HCT116 (cell line): ENCODE measurements around the gene NAT9. TPM values are rescaled to one million over a fixed set of nuclear protein-coding genes. Genes with fewer than 3 reads are reported as not detected.

ENCODE experiments used
- ATAC-seq: fragments of 200-7000 bp; cut with Tn5 transposase; 2 replicates; pipeline ENCODE4 v1.9.1; 2020; ENCODE audit warnings: mild to moderate bottlenecking, moderate library complexity
- BruUV-seq: library from RNA; stranded (reverse); fragments of 400-500 nt; replicated peaks from 2 replicates; lab custom pipeline; 2021; lab: Mats Ljungman, UMichigan
- CTCF ChIA-PET: fragments of 300-600 bp; sonication (Branson Sonifier 250); formaldehyde crosslinking; loops from one replicate; lab custom pipeline; 2021; ENCODE audit warnings: antibody characterized with exemption; lab: Charles Lee
- POLR2A ChIA-PET: fragments of 300-600, 350-600 bp; sonication (Branson Sonifier 250); formaldehyde crosslinking; loops from one replicate; lab custom pipeline; 2021; ENCODE audit warnings: antibody characterized with exemption; lab: Charles Lee
- RAD21 ChIA-PET, 2 experiments: fragments of 300-600 bp; sonication (Branson Sonifier 250); formaldehyde crosslinking; loops; one replicate each; lab custom pipeline; 2023; ENCODE audit warnings: low total read pairs in 2 of 2; ENCODE audit not compliant: uncharacterized antibody in 2 of 2, unreplicated experiment in 2 of 2, low non-redundant PET in 1 of 2; lab: Charles Lee
- DNase-seq: peaks from one replicate; pipeline ENCODE4 v3.0.0-alpha.2; 2010; ENCODE audit warnings: low read depth, low spot score
- H2AFZ ChIP-seq: fragments of 200-600 bp; shearing (Covaris generic), sonication (generic); 2 replicates; pipeline ENCODE4 v1.6.1; 2017; ENCODE audit warnings: low read depth, mixed run types, mixed read lengths, antibody characterized with exemption, low read length; ENCODE audit not compliant: poor library complexity, severe bottlenecking
- H3K27ac ChIP-seq: 2 replicates; pipeline ENCODE4 v1.5.1; 2012; ENCODE audit warnings: low read depth, low read length
- H3K27me3 ChIP-seq: fragments of 200-600 bp; sonication (generic); 2 replicates; pipeline ENCODE4 v1.6.1; 2016; ENCODE audit warnings: mixed run types, low read length, mixed read lengths; ENCODE audit not compliant: insufficient read depth
- H3K36me3 ChIP-seq, 2 experiments: fragments of 200-500 bp in 1 of 2; fragments of 200-600 bp in 1 of 2; sonication (Bioruptor generic) in 1 of 2; sonication (generic) in 1 of 2; 2 replicates each; pipeline versions ENCODE4 v1.5.1 to v1.6.1; 2014 to 2016; ENCODE audit warnings: low read length in 2 of 2, inconsistent platforms in 1 of 2, mixed read lengths in 1 of 2, mixed run types in 1 of 2; ENCODE audit not compliant: insufficient read depth in 2 of 2, control insufficient read depth in 1 of 2
- H3K4me1 ChIP-seq, 2 experiments: fragments of 200-600 bp in 1 of 2; sonication (generic) in 1 of 2; 2 replicates each; pipeline versions ENCODE4 v1.5.1 to v1.6.1; 2012 to 2017; ENCODE audit warnings: low read length in 2 of 2, inconsistent platforms in 1 of 2, mild to moderate bottlenecking in 1 of 2, mixed read lengths in 1 of 2, mixed run types in 1 of 2, moderate library complexity in 1 of 2; ENCODE audit not compliant: insufficient read depth in 2 of 2, control insufficient read depth in 1 of 2
- H3K4me2 ChIP-seq: fragments of 200-600 bp; sonication (generic); 2 replicates; pipeline ENCODE4 v1.6.1; 2017; ENCODE audit warnings: mixed run types, low read length, mixed read lengths
- H3K4me3 ChIP-seq, 2 experiments: fragments of 200-600 bp in 1 of 2; sonication (generic) in 1 of 2; replicated peaks in 1 of 2; 2 replicates each; pipeline ENCODE4 v1.5.1; 2011 to 2016; ENCODE audit warnings: low read length in 2 of 2, control low read depth in 1 of 2, low read depth in 1 of 2, mild to moderate bottlenecking in 1 of 2, mixed read lengths in 1 of 2, mixed run types in 1 of 2
- H3K79me2 ChIP-seq: fragments of 200-600 bp; sonication (generic); 2 replicates; pipeline ENCODE4 v1.6.1; 2017; ENCODE audit warnings: mild to moderate bottlenecking, mixed run types, low read length, moderate library complexity, mixed read lengths; ENCODE audit not compliant: insufficient read depth
- H3K9ac ChIP-seq: fragments of 200-600 bp; sonication (generic); 2 replicates; pipeline ENCODE4 v1.6.1; 2016; ENCODE audit warnings: low read length, mixed read lengths
- H3K9me2 ChIP-seq: fragments of 200-600 bp; sonication (generic), shearing (Covaris generic); 2 replicates; pipeline ENCODE4 v1.6.1; 2017; ENCODE audit warnings: mixed run types, mild to moderate bottlenecking, moderate library complexity; ENCODE audit not compliant: insufficient read depth
- H3K9me3 ChIP-seq, 2 experiments: fragments of 200-500 bp in 1 of 2; fragments of 200-600 bp in 1 of 2; sonication (Bioruptor generic) in 1 of 2; sonication (generic) in 1 of 2; 2 replicates each; pipeline ENCODE4 v1.6.1; 2014 to 2017; ENCODE audit warnings: low read length in 2 of 2, mixed read lengths in 2 of 2, inconsistent platforms in 1 of 2, low read depth in 1 of 2, mild to moderate bottlenecking in 1 of 2, mixed run types in 1 of 2, moderate library complexity in 1 of 2; ENCODE audit not compliant: control insufficient read depth in 1 of 2, insufficient read depth in 1 of 2
- H4K20me1 ChIP-seq: fragments of 200-600 bp; sonication (generic), shearing (Covaris generic); 2 replicates; pipeline ENCODE4 v1.6.1; 2017; ENCODE audit warnings: mixed run types, mild to moderate bottlenecking, moderate library complexity; ENCODE audit not compliant: insufficient read depth
- CBX3 ChIP-seq: IDR thresholded peaks from 2 replicates; pipeline ENCODE4 v1.6.1; 2012; ENCODE audit warnings: low read depth
- CTCF ChIP-seq, 3 experiments: fragments of 200-600 bp in 1 of 3; sonication (generic) in 1 of 3; IDR thresholded peaks in 2 of 3; conservative IDR thresholded peaks in 1 of 3; 2 replicates each; pipeline ENCODE4 v1.5.1; 2012 to 2017; ENCODE audit warnings: low read depth in 2 of 3, low read length in 2 of 3, antibody characterized with exemption in 1 of 3, borderline replicate concordance in 1 of 3, control low read depth in 1 of 3, mild to moderate bottlenecking in 1 of 3, mixed read lengths in 1 of 3, mixed run types in 1 of 3, moderate library complexity in 1 of 3; ENCODE audit not compliant: insufficient read depth in 1 of 3
- EGR1 ChIP-seq: IDR thresholded peaks from 2 replicates; pipeline ENCODE4 v1.6.1; 2012; ENCODE audit warnings: low read depth
- ELF1 ChIP-seq: IDR thresholded peaks from 2 replicates; pipeline ENCODE4 v1.6.1; 2012; ENCODE audit warnings: low read depth, borderline replicate concordance
- FOSL1 ChIP-seq: IDR thresholded peaks from 2 replicates; pipeline ENCODE4 v1.6.1; 2012; ENCODE audit warnings: low read depth
- JUND ChIP-seq: IDR thresholded peaks from 2 replicates; pipeline ENCODE4 v1.6.1; 2012
- POLR2A ChIP-seq: IDR thresholded peaks from 2 replicates; pipeline ENCODE4 v1.7.0; 2011; ENCODE audit warnings: borderline replicate concordance; ENCODE audit not compliant: insufficient read depth, insufficient read length; ENCODE audit errors: extremely low read depth
- POLR2AphosphoS5 ChIP-seq: IDR thresholded peaks from 2 replicates; pipeline ENCODE4 v1.6.1; 2011; ENCODE audit warnings: mild to moderate bottlenecking, low read depth, low read length, moderate library complexity
- RAD21 ChIP-seq: IDR thresholded peaks from 2 replicates; pipeline ENCODE4 v1.6.1; 2012; ENCODE audit warnings: low read depth, mild to moderate bottlenecking
- REST ChIP-seq: IDR thresholded peaks from 2 replicates; pipeline ENCODE4 v1.6.1; 2012; ENCODE audit warnings: low read depth
- SIN3A ChIP-seq: IDR thresholded peaks from 2 replicates; pipeline ENCODE4 v1.6.1; 2012; ENCODE audit warnings: low read depth
- SP1 ChIP-seq: IDR thresholded peaks from 2 replicates; pipeline ENCODE4 v1.6.1; 2012; ENCODE audit warnings: low read depth
- SRF ChIP-seq: IDR thresholded peaks from 2 replicates; pipeline ENCODE4 v1.6.1; 2012; ENCODE audit warnings: low read depth
- ZBTB33 ChIP-seq: IDR thresholded peaks from 2 replicates; pipeline ENCODE4 v1.6.1; 2011; ENCODE audit warnings: mild to moderate bottlenecking, low read length, moderate library complexity; ENCODE audit not compliant: insufficient replicate concordance; ENCODE audit errors: extremely low read depth
- ZFX ChIP-seq: fragments of 450-650 bp; IDR thresholded peaks from 2 replicates; pipeline ENCODE4 v1.6.1; 2017
- intact Hi-C: fragments of 100-400 bp; cut with micrococcal nuclease; formaldehyde crosslinking; loops from 2 replicates; pipeline ENCODE4 v1.10.0; 2022
- total RNA-seq: library from RNA; stranded (reverse); gene quantifications from one replicate; pipeline ENCODE4 v1.2.1, GENCODE V29; 2021; ENCODE audit not compliant: unreplicated experiment
- TF ChIP-seq, protein P1 (sequence below): IDR thresholded peaks from 2 replicates; pipeline ENCODE4 v1.6.1; 2012

NAT9 gene
- total RNA-seq, 1 experiment from 2014 or later = 88.7 TPM

GRCh38 chr17:74814453-74814852 is 38.3 kb upstream of the NAT9 start:
- no TSS peak for BruUV-seq
- Histone ChIP-seq H3K9me2 (no peaks in the 10 kb centered on the region), H3K4me3 (no peak overlapping the region), H3K36me3 (no peaks in the 10 kb centered on the region), H4K20me1 (no peaks in the 10 kb centered on the region), H2AFZ (no peak overlapping the region), H3K27me3 (no peaks in the 10 kb centered on the region), H3K27ac (no peak overlapping the region), H3K79me2 (no peaks in the 10 kb centered on the region), H3K4me2 (no peak overlapping the region), H3K9ac (no peak overlapping the region), H3K9me3 (no peaks in the 10 kb centered on the region), H3K4me1 (no peaks in the 10 kb centered on the region)
- no peak for DNase-seq
- peak; percentile 52; the same call in 1 of the 2 replicates for ATAC-seq
- ChIA-PET POLR2A (no interaction called here), RAD21 (no interaction called here), CTCF (no interaction called here)
- TF ChIP-seq CBX3 = no peak
- peak; percentile 57 for TF ChIP-seq RAD21
- TF ChIP-seq REST = no peak
- TF ChIP-seq, protein P1, sequence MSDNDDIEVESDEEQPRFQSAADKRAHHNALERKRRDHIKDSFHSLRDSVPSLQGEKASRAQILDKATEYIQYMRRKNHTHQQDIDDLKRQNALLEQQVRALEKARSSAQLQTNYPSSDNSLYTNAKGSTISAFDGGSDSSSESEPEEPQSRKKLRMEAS = no peak
- no peak for TF ChIP-seq ZBTB33
- no peak for TF ChIP-seq FOSL1
- TF ChIP-seq JUND = no peak
- TF ChIP-seq POLR2AphosphoS5 = no peak
- TF ChIP-seq SIN3A = no peak
- peak; percentile 31 to 43 (median 32); a peak in 4 of 6 replicates for TF ChIP-seq CTCF (IDR thresholded peaks at IDR 0.05 in 2 of 3, conservative IDR thresholded peaks at IDR 0.05 in 1 of 3; ENCODE audit: borderline replicate concordance in 1 of 3, insufficient read depth in 1 of 3, low read depth in 2 of 3, low read length in 2 of 3)
- TF ChIP-seq ELF1 = no peak
- TF ChIP-seq ZFX = no peak
- no peak for TF ChIP-seq EGR1
- TF ChIP-seq SP1 = no peak
- TF ChIP-seq POLR2A = no peak
- no peak for TF ChIP-seq SRF
- intact Hi-C loops = no loop called here
